HepG2 (cell line): ENCODE results near the gene RABL2B. TPM values are rescaled to one million over a fixed set of nuclear protein-coding genes. Genes with fewer than 3 reads are reported as not detected.

ENCODE experiments used
- ATAC-seq: fragments of 200-7000 bp; cut with Tn5 transposase; 3 replicates; pipeline ENCODE4 v1.9.1; 2020; ENCODE audit warnings: mild to moderate bottlenecking, moderate library complexity
- BruUV-seq: library from RNA; stranded (reverse); fragments of 400-500 nt; replicated peaks from 2 replicates; lab custom pipeline; 2021; lab: Mats Ljungman, UMichigan
- CTCF ChIA-PET: fragments of 300-600 bp; formaldehyde crosslinking; extraction: SDS; loops from one replicate; lab custom pipeline; 2021; ENCODE audit warnings: low total read pairs, inconsistent platforms, low intra/inter-chr PET ratio; lab: Yijun Ruan, JAX
- POLR2A ChIA-PET: fragments of 350-600 bp; sonication (Branson Sonifier 250); formaldehyde crosslinking; loops from one replicate; lab custom pipeline; 2020; ENCODE audit warnings: antibody characterized with exemption, inconsistent platforms; lab: Yijun Ruan, JAX
- DNase-seq: peaks from one replicate; pipeline ENCODE4 v3.0.0-alpha.2; 2015; ENCODE audit warnings: low spot score
- FAIRE-seq: peaks from 3 replicates; lab custom pipeline; 2011; peaks lifted over from hg19 to GRCh38; lab: Jason Lieb, UNC
- H2AFZ ChIP-seq: one replicate; pipeline ENCODE4 v1.6.1; 2011; ENCODE audit warnings: low read length, inconsistent platforms
- H3K27ac ChIP-seq: fragments of 300-600 bp; 3 replicates; pipeline ENCODE4 v1.8.0; 2011; ENCODE audit warnings: mixed run types, mild to moderate bottlenecking, mixed read lengths, low read length, inconsistent platforms; ENCODE audit not compliant: insufficient read depth; ENCODE audit errors: extremely low read length
- H3K27me3 ChIP-seq, 2 experiments: fragments of 200-600 bp in 1 of 2; 2 replicates in 1 of 2; 3 replicates in 1 of 2; pipeline versions ENCODE4 v1.6.0 to v1.8.0; 2011; ENCODE audit warnings: low read length in 2 of 2, mild to moderate bottlenecking in 2 of 2, moderate library complexity in 2 of 2, inconsistent platforms in 1 of 2; ENCODE audit not compliant: insufficient read depth in 2 of 2, control insufficient read depth in 1 of 2
- H3K36me3 ChIP-seq, 2 experiments: fragments of 200-600 bp in 1 of 2; replicated peaks in 1 of 2; 2 replicates in 1 of 2; 3 replicates in 1 of 2; pipeline versions ENCODE4 v1.5.1 to v1.8.0; 2011; ENCODE audit warnings: low read length in 2 of 2, inconsistent platforms in 1 of 2; ENCODE audit not compliant: insufficient read depth in 2 of 2, control insufficient read depth in 1 of 2
- H3K4me1 ChIP-seq: 2 replicates; pipeline ENCODE4 v1.5.1; 2012; ENCODE audit warnings: low read length, inconsistent platforms; ENCODE audit not compliant: insufficient read depth
- H3K4me2 ChIP-seq: 2 replicates; pipeline ENCODE4 v1.6.0; 2011; ENCODE audit warnings: low read depth, low read length, inconsistent platforms
- H3K4me3 ChIP-seq, 3 experiments: fragments of 200-600 bp in 1 of 3; sonication (generic), shearing (Covaris generic) in 1 of 3; replicated peaks in 1 of 3; 2 replicates each; pipeline ENCODE4 v1.5.1; 2011 to 2016; ENCODE audit warnings: low read length in 3 of 3, inconsistent platforms in 2 of 3, low read depth in 2 of 3, mild to moderate bottlenecking in 2 of 3, control low read depth in 1 of 3, mixed read lengths in 1 of 3; ENCODE audit not compliant: insufficient read depth in 1 of 3
- H3K79me2 ChIP-seq: one replicate; pipeline ENCODE4 v1.6.1; 2011; ENCODE audit warnings: low read length, inconsistent platforms; ENCODE audit not compliant: insufficient read depth
- H3K9ac ChIP-seq: 2 replicates; pipeline ENCODE4 v1.6.0; 2011; ENCODE audit warnings: mild to moderate bottlenecking, low read depth, low read length, inconsistent platforms; ENCODE audit not compliant: insufficient read depth
- H3K9me3 ChIP-seq: 2 replicates; pipeline ENCODE4 v1.5.1; 2012; ENCODE audit warnings: mild to moderate bottlenecking, low read length
- H4K20me1 ChIP-seq: 2 replicates; pipeline ENCODE4 v1.6.0; 2011; ENCODE audit warnings: inconsistent platforms, mild to moderate bottlenecking, low read length, moderate library complexity; ENCODE audit not compliant: insufficient read depth
- ARNTL ChIP-seq: sonication (generic); formaldehyde crosslinking; IDR thresholded peaks from 2 replicates; pipeline ENCODE4 v1.4.0; 2020; ENCODE audit warnings: mild to moderate bottlenecking, missing genetic modification reagents
- KMT2A ChIP-seq: sonication (generic); formaldehyde crosslinking; IDR thresholded peaks from 2 replicates; pipeline ENCODE4 v1.4.0; 2020; ENCODE audit warnings: missing genetic modification reagents
- NFIB ChIP-seq: sonication (generic); formaldehyde crosslinking; IDR thresholded peaks from 2 replicates; pipeline ENCODE4 v1.9.0; 2021; ENCODE audit warnings: missing genetic modification reagents, mild to moderate bottlenecking, borderline replicate concordance
- PHB2 ChIP-seq: fragments of 450-650 bp; IDR thresholded peaks from 2 replicates; pipeline ENCODE4 v1.6.1; 2018; ENCODE audit not compliant: partially characterized antibody
- POLR2A ChIP-seq, 2 experiments: IDR thresholded peaks; 2 replicates each; pipeline ENCODE4 v1.6.1; 2011; ENCODE audit warnings: low read depth in 2 of 2, low read length in 2 of 2, mild to moderate bottlenecking in 1 of 2, moderate library complexity in 1 of 2; ENCODE audit not compliant: insufficient read depth in 1 of 2
- POLR2AphosphoS2 ChIP-seq: IDR thresholded peaks from 2 replicates; pipeline ENCODE4 v1.6.1; 2011; ENCODE audit warnings: low read depth, low read length, improper control_type of control experiment
- SAP130 ChIP-seq: IDR thresholded peaks from 2 replicates; pipeline ENCODE4 v1.6.1; 2016; ENCODE audit warnings: low read depth
- SMYD3 ChIP-seq: sonication (generic); formaldehyde crosslinking; IDR thresholded peaks from 2 replicates; pipeline ENCODE4 v1.8.1; 2023; ENCODE audit warnings: mild to moderate bottlenecking, missing genetic modification reagents
- SNAPC2 ChIP-seq: sonication (generic); formaldehyde crosslinking; IDR thresholded peaks from 2 replicates; pipeline ENCODE4 v1.8.1; 2022; ENCODE audit warnings: mild to moderate bottlenecking, missing genetic modification reagents
- ZBTB2 ChIP-seq: sonication (generic); formaldehyde crosslinking; IDR thresholded peaks from 2 replicates; pipeline ENCODE4 v1.8.0; 2022; ENCODE audit warnings: low read depth, missing genetic modification reagents
- ZFP82 ChIP-seq: sonication (generic); formaldehyde crosslinking; IDR thresholded peaks from 2 replicates; pipeline ENCODE4 v1.5.1; 2020; ENCODE audit warnings: mild to moderate bottlenecking, missing genetic modification reagents, borderline replicate concordance
- ZNF674 ChIP-seq: sonication (generic); formaldehyde crosslinking; IDR thresholded peaks from 2 replicates; pipeline ENCODE4 v1.5.0; 2020; ENCODE audit warnings: low read depth, mild to moderate bottlenecking, missing genetic modification reagents
- ZNF777 ChIP-seq: sonication (generic); formaldehyde crosslinking; IDR thresholded peaks from 2 replicates; pipeline ENCODE4 v1.4.0; 2020; ENCODE audit warnings: missing genetic modification reagents
- WGBS: methylation state at CpG from one replicate; pipeline ENCODE4 v1.1.6; 2017; ENCODE audit warnings: low lambda C conversion rate; 5-methylcytosine and 5-hydroxymethylcytosine counted together
- in situ Hi-C: cut with HindIII; loops from 2 replicates; pipeline ENCODE4 v1.10.0; 2017; ENCODE audit warnings: low pct_unique_long_range_greater_than_20kb; ENCODE audit not compliant: extremely low pct_ligation_motif_present
- intact Hi-C: fragments of 100-400 bp; cut with micrococcal nuclease; formaldehyde crosslinking; loops from one replicate; pipeline ENCODE4 v1.10.0; 2022; ENCODE audit not compliant: unreplicated experiment
- polyA plus RNA-seq, 8 experiments: library from polyadenylated mRNA; depleted of rRNA in 3 of 8; stranded (reverse) in 7 of 8; unstranded in 1 of 8; fragments of >200 nt; fragmentation: Illumina TruSeq in 4 of 8; extraction: Trizol in 4 of 8; gene quantifications; 2 replicates each; pipeline versions ENCODE4 v1.2.1 to v1.2.3, GENCODE V29; 2011 to 2016; ENCODE audit warnings: low read depth in 4 of 8, missing spikeins in 1 of 8, mixed read lengths in 1 of 8; ENCODE audit not compliant: insufficient read depth in 1 of 8
- total RNA-seq, 5 experiments: library from RNA; depleted of rRNA; stranded (reverse); fragments of >200 nt; fragmentation: Illumina TruSeq; extraction: Trizol; gene quantifications; 2 replicates each; pipeline ENCODE4 v1.2.3, GENCODE V29; 2016; ENCODE audit warnings: low read depth in 1 of 5
- TF ChIP-seq, protein P1 (sequence below): sonication (generic); formaldehyde crosslinking; IDR thresholded peaks from 2 replicates; pipeline ENCODE4 v1.4.0; 2020; ENCODE audit warnings: mild to moderate bottlenecking, missing genetic modification reagents

RABL2B gene
- total and polyA plus RNA-seq, 2 of the 13 experiments (the other 11 are each of a cell fraction or from before 2014, with no cell fraction given): 8.0 to 27.9 TPM

DNA sequence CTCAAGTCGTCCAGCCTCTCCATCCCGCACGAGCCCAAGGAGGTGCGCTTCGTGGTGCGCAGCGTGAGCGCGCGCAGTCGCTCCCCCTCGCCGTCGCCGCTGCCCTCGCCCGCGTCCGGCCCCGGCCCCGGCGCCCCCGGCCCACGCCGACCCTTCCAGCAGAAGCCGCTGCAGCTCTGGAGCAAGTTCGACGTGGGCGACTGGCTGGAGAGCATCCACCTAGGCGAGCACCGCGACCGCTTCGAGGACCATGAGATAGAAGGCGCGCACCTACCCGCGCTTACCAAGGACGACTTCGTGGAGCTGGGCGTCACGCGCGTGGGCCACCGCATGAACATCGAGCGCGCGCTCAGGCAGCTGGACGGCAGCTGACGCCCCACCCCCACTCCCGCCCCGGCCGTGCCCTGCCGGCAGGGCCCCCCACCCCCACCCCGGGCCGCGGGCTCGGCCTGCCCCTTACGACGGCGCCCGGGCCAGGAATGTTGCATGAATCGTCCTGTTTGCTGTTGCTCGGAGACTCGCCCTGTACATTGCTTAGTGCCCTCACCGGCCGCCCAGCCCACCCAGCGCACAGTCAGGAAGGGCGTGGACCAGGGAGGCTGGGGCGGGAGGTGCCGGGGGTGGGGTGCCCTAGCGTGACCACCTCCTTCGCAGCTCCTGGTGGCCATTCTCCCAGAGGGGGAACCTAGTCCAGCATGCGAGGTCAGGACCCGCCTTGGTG, 52.3 kb downstream of the RABL2B start:
- DNase-seq: no peak
- ChIA-PET CTCF (no interaction called here), POLR2A (no interaction called here)
- Histone ChIP-seq H3K4me2 (no peak overlapping the region), H2AFZ (no peak overlapping the region), H3K4me3 (no peak overlapping the region), H3K9ac (no peak overlapping the region), H3K9me3 (no peaks in the 10 kb centered on the region), H3K79me2 (no peaks in the 10 kb centered on the region), H3K27ac (no peak overlapping the region), H4K20me1 (no peaks in the 10 kb centered on the region), H3K4me1 (peaks cover 4% of the 10 kb centered on the region; the same call in 1 of the 2 replicates), H3K27me3 (no peaks in the 10 kb centered on the region; a peak in 1 of 5 replicates), H3K36me3 (peaks cover 4 to 5% of the 10 kb centered on the region in 2 experiments; a peak in 3 of 5 replicates)
- intact Hi-C loops (no loop called here), in situ Hi-C loops (no loop called here)
- no TSS peak for BruUV-seq
- ATAC-seq: no peak
- TF ChIP-seq KMT2A (no peak), SAP130 (no peak)
- WGBS: 99% methylated on average over 60 of the region's 76 CpGs
- FAIRE-seq: no peak

DNA sequence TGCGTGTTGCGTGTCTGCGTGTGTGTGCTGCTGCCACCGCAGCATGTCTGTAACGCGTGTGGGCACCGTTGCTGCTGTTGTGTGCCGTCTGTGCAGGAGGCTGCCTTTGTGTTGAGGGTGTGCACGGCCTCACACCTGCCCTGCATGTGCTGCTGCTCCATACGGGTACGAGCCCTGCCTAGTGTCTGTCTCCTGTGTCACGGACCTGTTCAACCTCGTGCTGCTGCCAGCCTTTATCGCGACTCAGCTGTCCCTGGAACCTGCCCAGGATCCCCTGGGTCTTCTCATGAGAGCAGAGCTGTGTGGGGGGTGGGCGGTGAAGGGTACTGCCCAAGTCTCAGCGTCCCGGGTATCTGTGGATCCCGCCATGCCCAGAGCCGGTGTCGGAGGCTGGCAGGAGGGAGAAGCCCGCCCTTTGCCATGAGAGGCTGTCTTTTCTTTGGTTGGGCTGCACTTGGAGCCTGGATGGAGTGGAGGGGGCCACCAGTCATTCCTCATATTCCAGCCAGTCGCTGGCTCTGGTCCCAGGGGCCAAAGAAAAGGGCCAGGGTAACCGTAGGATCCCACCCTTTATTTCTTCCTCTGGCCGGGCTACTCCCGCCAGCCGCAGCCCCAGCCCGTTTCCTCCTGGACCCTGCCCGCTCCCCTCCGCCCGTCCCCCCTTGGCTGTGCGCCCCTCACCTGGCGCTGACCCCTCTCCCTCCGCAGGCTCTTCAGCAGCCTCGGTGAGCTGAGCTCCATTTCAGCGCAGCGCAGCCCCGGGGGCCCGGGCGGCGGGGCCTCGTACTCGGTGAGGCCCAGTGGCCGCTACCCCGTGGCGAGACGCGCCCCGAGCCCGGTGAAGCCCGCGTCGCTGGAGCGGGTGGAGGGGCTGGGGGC, 53.2 kb downstream of the RABL2B start:
- Histone ChIP-seq H3K36me3 (peaks cover 5 to 11% of the 10 kb centered on the region in 2 experiments; a peak in 4 of 5 replicates), H3K27ac (no peak overlapping the region), H3K9me3 (no peaks in the 10 kb centered on the region), H3K4me1 (peaks cover 10% of the 10 kb centered on the region; the same call in 1 of the 2 replicates), H3K27me3 (no peaks in the 10 kb centered on the region; a peak in 1 of 5 replicates), H3K79me2 (no peaks in the 10 kb centered on the region), H3K4me3 (no peak overlapping the region), H2AFZ (no peak overlapping the region), H3K9ac (no peak overlapping the region), H4K20me1 (no peaks in the 10 kb centered on the region; the same call in 1 of the 2 replicates), H3K4me2 (no peak overlapping the region)
- no peak for ATAC-seq
- no TSS peak for BruUV-seq
- WGBS: 96% methylated on average over 41 of the region's 54 CpGs
- POLR2A ChIA-PET: no interaction called here
- FAIRE-seq: no peak
- DNase-seq: no peak
- CTCF ChIA-PET: no interaction called here
- intact Hi-C loops (no loop called here), in situ Hi-C loops (no loop called here)
- TF ChIP-seq, protein P1, sequence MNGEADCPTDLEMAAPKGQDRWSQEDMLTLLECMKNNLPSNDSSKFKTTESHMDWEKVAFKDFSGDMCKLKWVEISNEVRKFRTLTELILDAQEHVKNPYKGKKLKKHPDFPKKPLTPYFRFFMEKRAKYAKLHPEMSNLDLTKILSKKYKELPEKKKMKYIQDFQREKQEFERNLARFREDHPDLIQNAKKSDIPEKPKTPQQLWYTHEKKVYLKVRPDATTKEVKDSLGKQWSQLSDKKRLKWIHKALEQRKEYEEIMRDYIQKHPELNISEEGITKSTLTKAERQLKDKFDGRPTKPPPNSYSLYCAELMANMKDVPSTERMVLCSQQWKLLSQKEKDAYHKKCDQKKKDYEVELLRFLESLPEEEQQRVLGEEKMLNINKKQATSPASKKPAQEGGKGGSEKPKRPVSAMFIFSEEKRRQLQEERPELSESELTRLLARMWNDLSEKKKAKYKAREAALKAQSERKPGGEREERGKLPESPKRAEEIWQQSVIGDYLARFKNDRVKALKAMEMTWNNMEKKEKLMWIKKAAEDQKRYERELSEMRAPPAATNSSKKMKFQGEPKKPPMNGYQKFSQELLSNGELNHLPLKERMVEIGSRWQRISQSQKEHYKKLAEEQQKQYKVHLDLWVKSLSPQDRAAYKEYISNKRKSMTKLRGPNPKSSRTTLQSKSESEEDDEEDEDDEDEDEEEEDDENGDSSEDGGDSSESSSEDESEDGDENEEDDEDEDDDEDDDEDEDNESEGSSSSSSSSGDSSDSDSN (CRISPR knock-in tag): no peak
- TF ChIP-seq POLR2A (IDR thresholded peaks at IDR 0.05; ENCODE audit: insufficient read depth in 1 of 2, low read depth in 2 of 2, low read length in 2 of 2) (0 out of 4 replicates have a peak, but pooled peaks of 1 of the 2 experiments have one; percentile 21), NFIB (CRISPR knock-in tag) (no peak), ZNF674 (no peak), ARNTL (CRISPR knock-in tag) (no peak), ZFP82 (CRISPR knock-in tag) (no peak), ZNF777 (CRISPR knock-in tag) (no peak), PHB2 (no peak), POLR2AphosphoS2 (no peak), SMYD3 (no peak), SNAPC2 (CRISPR knock-in tag) (no peak), ZBTB2 (CRISPR knock-in tag) (no peak)
